ENCODE measurements around the gene OAS3. TPM values are rescaled to one million over a fixed set of nuclear protein-coding genes. Genes with fewer than 3 reads are reported as not detected.

OAS3 gene
- total RNA-seq, 2 donors from 2014 or later, result 21.8 to 76.6 TPM

- no peak for DNase-seq (ENCODE audit: low spot score in 2 of 2)
- no peak overlapping the region for H3K27ac Mint-ChIP-seq
- ATAC-seq, result no peak
- H3K36me3 Mint-ChIP-seq, result peaks cover 51 to 59% of the 10 kb centered on the region in 2 donors
- H3K9me3 Mint-ChIP-seq, result peaks cover 7% of the 10 kb centered on the region in 2 donors
Observed at GRCh38 chr12:113006206-113006605, 67.9 kb downstream of the OAS3 start.

- peak overlapping the region in 1 of 2 donors; percentile 21 for H3K27ac Mint-ChIP-seq
Observed at GRCh38 chr12:113006641-113007040, 68.4 kb downstream of the OAS3 start.

GRCh38 chr12:113007166-113007565 is 68.9 kb downstream of the OAS3 start:
- ATAC-seq (no peak), DNase-seq (ENCODE audit: low spot score in 2 of 2) (no peak)
- Mint-ChIP-seq H3K9me3 (peaks cover 7 to 10% of the 10 kb centered on the region in 2 donors), H3K36me3 (peaks cover 56 to 68% of the 10 kb centered on the region in 2 donors), H3K27ac (peak overlapping the region in 1 of 2 donors; percentile 21)

More at GRCh38 chr12:113006641-113007040, 68.4 kb downstream of the OAS3 start:
- DNase-seq (ENCODE audit: low spot score in 2 of 2), result no peak
- ATAC-seq, result no peak
- peaks cover 7 to 8% of the 10 kb centered on the region in 2 donors for H3K9me3 Mint-ChIP-seq
- H3K36me3 Mint-ChIP-seq, result peaks cover 53 to 63% of the 10 kb centered on the region in 2 donors

GRCh38 chr12:113010701-113011100 is 72.4 kb downstream of the OAS3 start:
- DNase-seq (ENCODE audit: low spot score in 2 of 2), result no peak
- ATAC-seq, result no peak
- peaks cover 7 to 10% of the 10 kb centered on the region in 2 donors for H3K9me3 Mint-ChIP-seq
- H3K36me3 Mint-ChIP-seq, result peaks cover 46 to 55% of the 10 kb centered on the region in 2 donors
- H3K27ac Mint-ChIP-seq, result peak overlapping the region in 1 of 2 donors; percentile 0

GRCh38 chr12:113014565-113014964 is 76.3 kb downstream of the OAS3 start:
- Mint-ChIP-seq H3K9me3 (peaks cover 7 to 10% of the 10 kb centered on the region in 2 donors), H3K27ac (peak overlapping the region in 1 of 2 donors; percentile 75), H3K36me3 (peaks cover 21 to 25% of the 10 kb centered on the region in 2 donors)
- DNase-seq (ENCODE audit: low spot score in 2 of 2), result no peak
- no peak for ATAC-seq

GRCh38 chr12:113016796-113017195 is 78.5 kb downstream of the OAS3 start:
- Mint-ChIP-seq H3K27ac (no peak overlapping the region), H3K36me3 (peaks cover under 1 to 3% of the 10 kb centered on the region in 2 donors), H3K9me3 (peaks cover 0 to under 1% of the 10 kb centered on the region in 2 donors)
- ATAC-seq (no peak), DNase-seq (ENCODE audit: low spot score in 2 of 2) (no peak)

GRCh38 chr12:113019025-113019424 is 80.8 kb downstream of the OAS3 start:
- ATAC-seq, result no peak
- no peak for DNase-seq (ENCODE audit: low spot score in 2 of 2)
- Mint-ChIP-seq H3K27ac (no peak overlapping the region), H3K9me3 (no peaks in the 10 kb centered on the region), H3K36me3 (no peaks in the 10 kb centered on the region)

- DNase-seq (ENCODE audit: low spot score in 2 of 2) (no peak), ATAC-seq (no peak)
- Mint-ChIP-seq H3K27ac (no peak overlapping the region), H3K9me3 (no peaks in the 10 kb centered on the region), H3K36me3 (no peaks in the 10 kb centered on the region)
Observed at GRCh38 chr12:113021500-113021899, 83.2 kb downstream of the OAS3 start.

Other genes with a start within 250 kb of the OAS3 start
- not detected for gene RPH3A, start 146.7 kb upstream of the OAS3 start, total RNA-seq
- 10 to 100 TPM; 17.8 to 85.9 TPM for gene OAS1, start 31.5 kb upstream of the OAS3 start, total RNA-seq
- gene OAS2, start 40.0 kb downstream of the OAS3 start, total RNA-seq, result 100 to 1,000 TPM in 1 of 2 donors, 10 to 100 TPM in 1; 56.6 to 199 TPM
- 10 to 100 TPM in 1 of 2 donors, 1 to 10 TPM in 1; 9.8 to 17.3 TPM for gene DTX1, start 118.3 kb downstream of the OAS3 start, total RNA-seq
- 10 to 100 TPM in 1 of 2 donors, 1 to 10 TPM in 1; 9.8 to 15.1 TPM for gene RASAL1, start 197.3 kb downstream of the OAS3 start, total RNA-seq
- gene CFAP73, start 211.2 kb downstream of the OAS3 start, total RNA-seq, result under 1 TPM; 0.45 to 0.98 TPM
- gene DDX54, start 247.0 kb downstream of the OAS3 start, total RNA-seq, result 10 to 100 TPM; 77.3 to 96.2 TPM
- 10 to 100 TPM; 15.8 to 26.3 TPM for gene RITA1, start 247.2 kb downstream of the OAS3 start, total RNA-seq

All from activated naive CD4-positive, alpha-beta T cell treated with anti-CD3 and anti-CD28 coated beads, Interleukin-2, amount 50 U/mL, for 72 hours (primary cell).